CD4-positive, CD25-positive, alpha-beta regulatory T cell (primary cell): Measurements from ENCODE around the gene TRAPPC12. TPM values are rescaled to one million over a fixed set of nuclear protein-coding genes. Genes with fewer than 3 reads are reported as not detected.
"Not testable (repeated sequence)": the region's sequence is repeated elsewhere in the genome, so short reads cannot be mapped to it uniquely, and the experiment has no call there.

ENCODE experiments used
- ATAC-seq, 2 donors: fragments of 150-1000 bp; cut with Tn5 transposase; one replicate each; pipeline ENCODE4 v1.10.0; 2021; ENCODE audit warnings: low read depth in 2 of 2, moderate number of reproducible peaks in 2 of 2, moderate library complexity in 1 of 2
- DNase-seq, 3 donors: peaks; one replicate each; pipeline versions ENCODE4 v3.0.0 to v3.0.0-alpha.2; 2012 to 2022; ENCODE audit warnings: mixed read lengths in 1 of 3
- H3K27ac ChIP-seq: one replicate; pipeline ENCODE4 v1.7.0; 2013; ENCODE audit warnings: mild to moderate bottlenecking, low read length; ENCODE audit not compliant: insufficient read depth, poor library complexity, severe bottlenecking
- H3K27me3 ChIP-seq: one replicate; pipeline ENCODE4 v1.7.0; 2013; ENCODE audit warnings: low read length; ENCODE audit not compliant: control insufficient read depth, insufficient read depth
- H3K36me3 ChIP-seq: one replicate; pipeline ENCODE4 v1.7.0; 2013; ENCODE audit warnings: mild to moderate bottlenecking, low read length, moderate library complexity; ENCODE audit not compliant: control insufficient read depth, insufficient read depth
- H3K4me1 ChIP-seq: 2 replicates; pipeline ENCODE4 v1.7.0; 2013; ENCODE audit warnings: mild to moderate bottlenecking, low read length; ENCODE audit not compliant: insufficient read depth, control insufficient read depth, poor library complexity, severe bottlenecking
- H3K4me3 ChIP-seq: one replicate; pipeline ENCODE4 v1.7.0; 2013; ENCODE audit warnings: low read depth, mild to moderate bottlenecking, low read length, moderate library complexity
- H3K9me3 ChIP-seq, 2 experiments: 1 replicate in 1 of 2; 2 replicates in 1 of 2; pipeline ENCODE4 v1.7.0; 2013; ENCODE audit warnings: low read length in 2 of 2, mild to moderate bottlenecking in 1 of 2, moderate library complexity in 1 of 2; ENCODE audit not compliant: control insufficient read depth in 2 of 2
- H3K27ac Mint-ChIP-seq, 3 donors: one replicate each; pipeline ENCODE4 v1.8.0; 2020 to 2022; ENCODE audit warnings: mild to moderate bottlenecking in 3 of 3, mixed read lengths in 3 of 3, moderate library complexity in 2 of 3
- H3K27me3 Mint-ChIP-seq: one replicate; pipeline ENCODE4 v1.8.0; 2022; ENCODE audit warnings: mild to moderate bottlenecking, mixed read lengths
- H3K36me3 Mint-ChIP-seq: one replicate; pipeline ENCODE4 v1.8.0; 2020; ENCODE audit warnings: mixed read lengths
- H3K4me1 Mint-ChIP-seq, 4 donors: one replicate each; pipeline ENCODE4 v1.8.0; 2020 to 2022; ENCODE audit warnings: mixed read lengths in 4 of 4, mild to moderate bottlenecking in 1 of 4
- H3K4me3 Mint-ChIP-seq, 4 donors: one replicate each; pipeline ENCODE4 v1.8.0; 2020 to 2022; ENCODE audit warnings: mild to moderate bottlenecking in 4 of 4, mixed read lengths in 4 of 4, moderate library complexity in 3 of 4
- H3K9me3 Mint-ChIP-seq, 7 donors: one replicate each; pipeline ENCODE4 v1.8.0; 2020 to 2022; ENCODE audit warnings: mixed read lengths in 7 of 7, mild to moderate bottlenecking in 3 of 7, moderate library complexity in 2 of 7
- polyA plus RNA-seq, 4 donors: library from polyadenylated mRNA; unstranded; fragments of 300-500 nt; fragmentation: Illumina TruSeq; gene quantifications; one replicate each; pipeline ENCODE4 v1.2.3, GENCODE V29; 2021
- total RNA-seq: library from RNA; stranded (reverse); gene quantifications from one replicate; pipeline ENCODE4 v1.2.3, GENCODE V29; 2022

Gene TRAPPC12
- total and polyA plus RNA-seq, 5 donors from 2014 or later, result 30.5 to 97.3 (median 34.2) TPM

DNA sequence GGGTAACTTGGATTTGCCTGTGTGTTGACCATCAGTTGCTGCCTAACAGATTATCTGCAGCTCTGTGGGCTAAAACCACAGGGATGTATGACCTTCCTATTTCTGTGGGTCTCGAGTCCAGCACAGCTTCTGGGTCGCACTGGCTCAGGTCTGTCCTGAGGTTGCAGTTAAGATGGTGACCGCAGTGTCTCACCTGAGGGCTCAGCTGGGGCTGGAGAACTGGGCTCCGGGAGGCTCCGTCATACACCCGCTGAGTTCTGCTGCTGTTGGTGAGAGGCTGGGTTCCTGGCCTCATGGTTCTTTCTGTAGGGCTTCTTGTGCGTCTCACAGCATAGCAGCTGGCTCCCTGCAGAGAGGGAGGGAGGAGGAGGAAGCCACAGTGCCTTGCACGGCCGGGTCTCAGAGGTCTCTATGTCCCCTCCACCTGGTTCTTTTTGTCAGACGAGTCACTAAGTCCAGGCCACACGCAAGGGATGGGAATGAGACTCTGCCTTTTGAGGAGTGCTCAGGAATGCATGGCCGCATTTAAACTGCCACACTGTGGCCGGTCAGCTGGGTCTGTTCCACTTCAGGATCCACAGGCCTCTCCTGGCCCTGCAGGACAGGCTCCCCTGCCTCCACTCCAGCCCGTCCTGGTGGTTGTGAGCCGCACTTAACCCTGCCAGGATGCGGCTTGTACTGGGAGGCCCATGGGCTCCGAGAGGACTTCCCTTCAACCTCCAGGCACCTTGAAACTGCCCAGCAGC is 72.6 kb downstream of the TRAPPC12 start:
- Mint-ChIP-seq H3K36me3 (peaks cover 35% of the 10 kb centered on the region), H3K4me3 (no peak overlapping the region), H3K27ac (no peak overlapping the region), H3K9me3 (no peaks in the 10 kb centered on the region), H3K4me1 (peaks cover 0 to 2% (median 1%) of the 10 kb centered on the region in 4 donors), H3K27me3 (no peaks in the 10 kb centered on the region)
- H3K9me3 ChIP-seq, result no peaks in the 10 kb centered on the region
- no peak for ATAC-seq
- H3K4me3 ChIP-seq, result no peak overlapping the region
- peaks cover 75% of the 10 kb centered on the region for H3K36me3 ChIP-seq
- no peak overlapping the region for H3K27ac ChIP-seq
- no peaks in the 10 kb centered on the region for H3K4me1 ChIP-seq
- H3K27me3 ChIP-seq, result no peaks in the 10 kb centered on the region
- no peak for DNase-seq

DNA sequence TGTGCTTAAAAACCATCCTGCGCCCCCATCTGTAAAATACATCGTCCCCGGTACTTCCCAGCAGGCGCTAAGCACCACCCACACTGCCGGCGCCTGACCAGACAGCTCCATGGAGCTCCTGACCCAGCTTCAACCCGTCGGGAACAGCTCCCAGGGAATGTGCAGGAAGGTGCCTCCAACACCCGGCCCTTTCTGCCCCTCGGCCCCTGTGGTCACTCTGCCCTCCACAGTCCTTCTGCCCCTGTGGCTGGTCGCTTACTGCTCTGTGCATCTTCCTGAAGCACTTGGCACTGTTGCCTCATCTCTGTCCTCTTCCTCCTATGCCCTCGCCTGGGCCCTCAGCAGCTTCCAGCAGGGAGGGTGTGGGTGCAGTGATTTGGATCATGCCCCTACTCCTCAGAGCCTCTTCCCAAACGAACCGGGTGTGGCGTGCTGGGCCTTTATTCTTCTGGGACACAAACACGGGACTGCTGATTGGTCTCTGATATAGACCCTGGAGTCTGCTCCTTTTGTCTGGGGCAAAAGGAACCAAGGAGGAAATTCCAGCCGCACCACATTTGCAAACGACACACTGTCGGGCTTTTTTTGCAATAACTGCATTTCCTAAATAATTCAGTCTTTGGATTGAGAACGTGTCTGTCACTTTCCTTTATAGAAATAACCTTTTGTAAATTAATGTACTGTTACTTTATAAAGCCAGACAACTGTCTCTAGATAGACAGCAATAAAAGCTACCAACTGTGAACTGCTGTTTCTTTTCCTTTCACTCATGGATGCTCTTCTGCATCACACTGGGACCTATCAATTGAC is 73.9 kb downstream of the TRAPPC12 start:
- no peaks in the 10 kb centered on the region for H3K4me1 ChIP-seq
- H3K9me3 ChIP-seq, result no peaks in the 10 kb centered on the region
- H3K27me3 Mint-ChIP-seq, result no peaks in the 10 kb centered on the region
- H3K4me3 ChIP-seq, result no peak overlapping the region
- ATAC-seq, result no peak
- no peaks in the 10 kb centered on the region for H3K9me3 Mint-ChIP-seq
- no peak for DNase-seq
- H3K4me1 Mint-ChIP-seq, result peaks cover 0 to 2% (median 1%) of the 10 kb centered on the region in 4 donors
- H3K4me3 Mint-ChIP-seq, result no peak overlapping the region
- peaks cover 77% of the 10 kb centered on the region for H3K36me3 ChIP-seq
- H3K36me3 Mint-ChIP-seq, result peaks cover 33% of the 10 kb centered on the region
- H3K27ac Mint-ChIP-seq, result peak overlapping the region in 1 of 3 donors; percentile 51
- no peaks in the 10 kb centered on the region for H3K27me3 ChIP-seq
- H3K27ac ChIP-seq, result no peak overlapping the region

DNA sequence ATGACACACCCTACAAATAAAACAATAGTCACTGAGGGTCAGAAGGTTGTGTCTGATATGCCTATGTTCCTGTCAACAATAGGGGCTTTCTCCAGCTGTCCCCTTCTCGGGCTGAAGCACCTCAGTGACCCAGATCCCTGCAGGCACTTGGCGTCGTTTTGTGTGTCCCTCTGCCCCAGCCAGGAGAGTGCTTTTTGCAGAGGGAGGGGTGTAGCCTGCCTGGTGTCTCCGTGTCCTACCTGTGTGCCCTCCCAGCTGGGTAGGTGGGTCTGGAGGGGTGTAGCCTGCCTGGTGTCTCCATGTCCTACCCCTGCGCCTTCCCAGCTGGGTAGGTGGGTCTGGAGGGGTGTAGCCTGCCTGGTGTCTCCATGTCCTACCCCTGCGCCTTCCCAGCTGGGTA is 74.5 kb downstream of the TRAPPC12 start:
- H3K4me1 Mint-ChIP-seq, H3K4me3 ChIP-seq, H3K4me1 ChIP-seq, DNase-seq, H3K27ac ChIP-seq, ATAC-seq, H3K4me3 Mint-ChIP-seq, H3K9me3 ChIP-seq, H3K27me3 ChIP-seq, H3K27me3 Mint-ChIP-seq, H3K9me3 Mint-ChIP-seq: not testable (repeated sequence)
- peaks cover 76% of the 10 kb centered on the region for H3K36me3 ChIP-seq
- peak overlapping the region in 1 of 3 donors; percentile 51 for H3K27ac Mint-ChIP-seq
- H3K36me3 Mint-ChIP-seq, result peaks cover 36% of the 10 kb centered on the region

DNA sequence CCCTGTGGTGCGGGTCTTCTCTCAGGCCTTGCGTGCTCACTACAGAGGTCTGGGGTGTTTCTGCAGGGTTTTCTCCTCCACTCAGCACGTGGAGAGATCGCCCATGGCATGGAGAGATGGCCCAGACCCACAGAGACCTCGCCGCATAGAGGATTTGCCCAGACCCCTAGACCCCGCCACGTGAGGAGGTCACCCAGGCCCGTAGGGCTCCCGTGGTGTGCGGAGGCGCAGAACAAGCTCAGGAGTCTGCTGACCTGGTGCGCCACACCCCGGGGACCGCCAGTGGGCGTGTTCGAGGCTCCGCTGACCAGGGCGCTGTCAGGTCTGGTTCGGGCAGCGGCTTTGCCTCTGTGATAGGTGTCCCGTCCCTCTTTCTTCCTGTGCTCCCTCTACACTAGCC is 75.3 kb downstream of the TRAPPC12 start:
- no peak overlapping the region for H3K4me3 Mint-ChIP-seq
- Histone ChIP-seq H3K4me1 (no peaks in the 10 kb centered on the region), H3K27me3 (no peaks in the 10 kb centered on the region), H3K9me3 (no peaks in the 10 kb centered on the region), H3K27ac (no peak overlapping the region), H3K4me3 (no peak overlapping the region), H3K36me3 (peaks cover 68% of the 10 kb centered on the region)
- peak overlapping the region in 1 of 3 donors; percentile 36 for H3K27ac Mint-ChIP-seq
- no peak for DNase-seq
- no peak for ATAC-seq
- H3K9me3 Mint-ChIP-seq, result no peaks in the 10 kb centered on the region
- no peaks in the 10 kb centered on the region for H3K27me3 Mint-ChIP-seq
- peaks cover 32% of the 10 kb centered on the region for H3K36me3 Mint-ChIP-seq
- peaks cover 0 to 2% (median 1%) of the 10 kb centered on the region in 4 donors for H3K4me1 Mint-ChIP-seq

DNA sequence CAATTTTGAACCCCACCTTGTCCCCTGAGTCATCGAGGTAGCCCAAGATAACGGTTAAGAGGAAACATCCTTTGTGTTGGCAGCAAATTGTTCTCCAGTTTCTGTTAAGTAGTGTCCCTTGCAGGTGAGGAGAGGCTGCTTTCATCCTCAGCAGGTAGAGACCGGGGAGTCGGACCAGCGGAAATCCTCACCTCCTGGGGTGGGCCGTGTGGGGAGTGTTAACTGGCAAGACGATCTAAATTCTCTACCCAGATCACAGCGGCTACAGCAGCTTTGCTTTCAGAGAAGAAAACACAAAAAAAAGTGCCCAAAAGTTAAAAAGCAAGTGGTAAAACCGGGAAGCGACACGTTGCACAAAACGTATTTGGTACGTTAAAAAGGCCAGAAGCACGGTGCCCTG is 76.6 kb downstream of the TRAPPC12 start:
- H3K4me1 ChIP-seq, result no peaks in the 10 kb centered on the region

DNA sequence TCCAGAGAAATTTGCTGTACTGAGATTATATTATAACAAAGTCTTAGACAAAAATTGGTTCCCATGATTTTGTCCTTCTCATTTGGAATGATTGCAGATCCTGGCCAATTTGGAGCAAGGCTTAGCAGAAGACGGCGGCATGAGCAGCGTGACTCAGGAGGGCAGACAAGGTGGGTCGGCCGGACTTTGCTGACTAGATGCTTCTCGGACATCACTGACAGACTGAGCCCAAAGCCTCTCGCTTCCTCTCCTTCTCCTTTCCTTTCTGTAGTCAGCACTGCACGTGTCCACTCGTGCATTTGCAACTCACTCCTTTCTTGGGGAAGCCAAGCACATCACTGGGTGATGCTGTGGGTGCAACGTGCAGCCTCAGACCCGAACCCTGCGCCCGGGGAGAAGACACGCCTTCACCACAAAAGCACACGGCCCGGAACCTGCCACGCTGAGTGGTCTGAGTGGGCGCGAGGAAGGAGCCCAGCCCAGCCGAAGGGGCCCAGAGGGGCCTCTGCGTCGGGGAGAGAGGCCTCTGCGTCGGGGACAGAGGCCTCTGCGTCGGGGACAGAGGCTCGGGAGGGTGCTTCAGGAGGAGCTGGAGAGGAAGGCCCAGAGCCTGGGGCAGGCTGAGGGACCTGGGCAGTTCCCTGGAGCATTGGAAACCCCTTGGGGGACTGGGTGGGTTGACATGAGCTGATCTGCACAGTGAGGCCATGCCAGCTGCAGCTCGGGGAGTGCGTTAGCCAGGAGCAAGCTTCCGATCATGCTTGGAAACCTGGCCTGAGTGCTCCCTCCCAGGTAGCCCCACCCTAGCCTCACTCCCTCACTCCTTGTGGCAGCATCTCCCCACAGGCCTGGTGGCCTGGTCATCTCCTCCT is 78.3 kb downstream of the TRAPPC12 start:
- no peak overlapping the region for H3K27ac Mint-ChIP-seq
- no peaks in the 10 kb centered on the region for H3K4me1 ChIP-seq
- peaks cover 2 to 10% (median 6%) of the 10 kb centered on the region in 4 donors for H3K4me1 Mint-ChIP-seq
- H3K9me3 ChIP-seq, result no peaks in the 10 kb centered on the region
- H3K9me3 Mint-ChIP-seq, result no peaks in the 10 kb centered on the region
- no peaks in the 10 kb centered on the region for H3K27me3 ChIP-seq
- no peaks in the 10 kb centered on the region for H3K27me3 Mint-ChIP-seq
- ATAC-seq, result no peak
- peaks cover 24% of the 10 kb centered on the region for H3K36me3 Mint-ChIP-seq
- H3K4me3 Mint-ChIP-seq, result no peak overlapping the region
- H3K27ac ChIP-seq, result no peak overlapping the region
- peaks cover 51% of the 10 kb centered on the region for H3K36me3 ChIP-seq
- DNase-seq, result no peak
- no peak overlapping the region for H3K4me3 ChIP-seq

More for the DNA sequence above, 76.6 kb downstream of the TRAPPC12 start:
- no peak overlapping the region for H3K27ac ChIP-seq
- peaks cover 0 to 3% (median under 1%) of the 10 kb centered on the region in 4 donors for H3K4me1 Mint-ChIP-seq
- no peak overlapping the region for H3K4me3 Mint-ChIP-seq
- no peaks in the 10 kb centered on the region for H3K9me3 Mint-ChIP-seq
- ATAC-seq (no peak), DNase-seq (no peak)
- peaks cover 26% of the 10 kb centered on the region for H3K36me3 Mint-ChIP-seq
- no peaks in the 10 kb centered on the region for H3K27me3 Mint-ChIP-seq
- no peak overlapping the region for H3K4me3 ChIP-seq
- no peaks in the 10 kb centered on the region for H3K9me3 ChIP-seq
- peaks cover 60% of the 10 kb centered on the region for H3K36me3 ChIP-seq
- no peaks in the 10 kb centered on the region for H3K27me3 ChIP-seq
- no peak overlapping the region for H3K27ac Mint-ChIP-seq

DNA sequence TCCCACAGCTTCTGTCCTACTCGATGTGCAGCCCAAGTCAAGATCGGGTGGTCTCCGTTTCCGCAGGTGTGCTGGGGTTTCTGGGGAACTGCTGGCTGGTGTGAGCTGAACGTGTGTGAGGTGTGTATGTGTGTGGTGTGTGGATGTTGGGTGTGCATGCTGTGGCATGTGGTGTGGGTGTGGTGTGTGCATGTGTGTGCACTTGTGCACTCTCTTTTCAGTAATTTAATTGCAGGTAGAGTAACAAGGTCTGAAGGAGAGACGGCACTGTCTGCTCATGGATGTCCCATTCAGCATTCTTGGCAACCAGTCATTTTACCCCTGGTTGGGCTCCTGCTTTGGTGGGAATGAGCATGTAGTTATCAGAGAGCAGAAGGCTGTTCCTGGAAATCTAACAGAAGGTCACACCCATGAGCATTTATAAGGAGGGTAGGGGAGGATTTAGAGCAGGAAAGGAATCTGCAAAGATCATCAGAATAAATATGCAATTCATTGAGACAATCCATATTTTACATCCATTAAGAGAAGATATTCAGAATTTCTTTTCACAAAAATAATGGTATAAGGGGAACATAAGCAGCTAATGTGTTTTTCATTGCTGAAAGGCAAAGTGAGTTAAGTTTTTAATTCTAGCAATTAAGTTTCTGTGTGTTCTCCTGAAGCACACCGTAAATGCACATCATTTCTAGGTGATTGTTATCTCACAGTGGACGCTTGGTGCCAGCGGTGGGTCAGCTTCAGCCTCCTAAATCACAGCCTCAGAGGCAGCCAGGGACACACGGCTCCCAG is 79.1 kb downstream of the TRAPPC12 start:
- H3K27ac Mint-ChIP-seq, result peak overlapping the region in 1 of 3 donors; percentile 59
- Histone ChIP-seq H3K27me3 (no peaks in the 10 kb centered on the region), H3K9me3 (no peaks in the 10 kb centered on the region), H3K4me3 (no peak overlapping the region), H3K36me3 (peaks cover 46% of the 10 kb centered on the region), H3K27ac (no peak overlapping the region), H3K4me1 (no peaks in the 10 kb centered on the region)
- no peak overlapping the region for H3K4me3 Mint-ChIP-seq
- H3K4me1 Mint-ChIP-seq, result peaks cover 2 to 10% (median 6%) of the 10 kb centered on the region in 4 donors
- ATAC-seq (no peak), DNase-seq (no peak)
- no peaks in the 10 kb centered on the region for H3K9me3 Mint-ChIP-seq
- H3K36me3 Mint-ChIP-seq, result peaks cover 24% of the 10 kb centered on the region
- H3K27me3 Mint-ChIP-seq, result no peaks in the 10 kb centered on the region
